Esophagus squamous epithelium (tissue), 5 donors: ENCODE measurements around the gene CYBC1. TPM values are rescaled to one million over a fixed set of nuclear protein-coding genes. Genes with fewer than 3 reads are reported as not detected.
A peak's percentile ranks its signal among the peaks of the same experiment; 100 is the strongest.

Experiments
- DNase-seq: peaks from one replicate; lab custom pipeline; 2025; lab: John Stamatoyannopoulos, UW
- H3K27ac ChIP-seq, 4 donors: fragments of 200-600 bp; sonication (generic); one replicate each; pipeline ENCODE4 v1.5.1; 2016 to 2019; ENCODE audit warnings: mild to moderate bottlenecking in 1 of 4
- H3K27me3 ChIP-seq, 4 donors: fragments of 200-600 bp; sonication (generic); 1 replicate in 3 of 4; 2 replicates in 1 of 4; pipeline versions ENCODE4 v1.5.1 to v1.6.0; 2017 to 2021; ENCODE audit warnings: antibody characterized with exemption in 1 of 4
- H3K36me3 ChIP-seq, 3 donors: fragments of 200-600 bp; sonication (generic); one replicate each; pipeline ENCODE4 v1.5.1; 2016 to 2019
- H3K4me1 ChIP-seq, 3 donors: fragments of 200-600 bp; sonication (generic); one replicate each; pipeline ENCODE4 v1.5.1; 2017 to 2019
- H3K4me3 ChIP-seq, 4 donors: fragments of 200-600 bp; sonication (generic); 1 replicate in 3 of 4; 2 replicates in 1 of 4; pipeline ENCODE4 v1.5.1; 2016 to 2019; ENCODE audit warnings: mild to moderate bottlenecking in 2 of 4, moderate library complexity in 1 of 4
- H3K9me3 ChIP-seq, 3 donors: fragments of 200-600 bp; sonication (generic); one replicate each; pipeline ENCODE4 v1.5.1; 2016 to 2019
- CTCF ChIP-seq, 6 experiments: fragments of 450-650 bp in 4 of 6; fragments of 200-600 bp in 2 of 6; sonication (generic) in 2 of 6; IDR thresholded peaks; one replicate each; pipeline ENCODE4 v1.5.1; 2016 to 2019; ENCODE audit warnings: antibody characterized with exemption in 6 of 6, mild to moderate bottlenecking in 4 of 6, moderate library complexity in 4 of 6
- POLR2A ChIP-seq, 4 donors: fragments of 450-650 bp; IDR thresholded peaks; one replicate each; pipeline ENCODE4 v1.6.1; 2017; ENCODE audit warnings: antibody characterized with exemption in 4 of 4, mild to moderate bottlenecking in 4 of 4, moderate library complexity in 3 of 4
- WGBS, 2 donors: methylation state at CpG; one replicate each; pipeline ENCODE4 v1.1.5; 2018; 5-methylcytosine and 5-hydroxymethylcytosine counted together
- intact Hi-C: fragments of 100-400 bp; cut with DNase I; formaldehyde crosslinking; loops from one replicate; pipeline ENCODE4 v1.15.0; 2022
- total RNA-seq, 4 donors: library from RNA; depleted of rRNA; stranded (reverse); fragments of >200 nt; gene quantifications; one replicate each; pipeline ENCODE4 v1.1.0, GENCODE V29; 2016
- donor health status: DM: yes; HTN: yes; CAD: no.

CYBC1 gene
- total RNA-seq, 4 donors from 2014 or later = 31.7 to 74.3 (median 51.1) TPM

DNA sequence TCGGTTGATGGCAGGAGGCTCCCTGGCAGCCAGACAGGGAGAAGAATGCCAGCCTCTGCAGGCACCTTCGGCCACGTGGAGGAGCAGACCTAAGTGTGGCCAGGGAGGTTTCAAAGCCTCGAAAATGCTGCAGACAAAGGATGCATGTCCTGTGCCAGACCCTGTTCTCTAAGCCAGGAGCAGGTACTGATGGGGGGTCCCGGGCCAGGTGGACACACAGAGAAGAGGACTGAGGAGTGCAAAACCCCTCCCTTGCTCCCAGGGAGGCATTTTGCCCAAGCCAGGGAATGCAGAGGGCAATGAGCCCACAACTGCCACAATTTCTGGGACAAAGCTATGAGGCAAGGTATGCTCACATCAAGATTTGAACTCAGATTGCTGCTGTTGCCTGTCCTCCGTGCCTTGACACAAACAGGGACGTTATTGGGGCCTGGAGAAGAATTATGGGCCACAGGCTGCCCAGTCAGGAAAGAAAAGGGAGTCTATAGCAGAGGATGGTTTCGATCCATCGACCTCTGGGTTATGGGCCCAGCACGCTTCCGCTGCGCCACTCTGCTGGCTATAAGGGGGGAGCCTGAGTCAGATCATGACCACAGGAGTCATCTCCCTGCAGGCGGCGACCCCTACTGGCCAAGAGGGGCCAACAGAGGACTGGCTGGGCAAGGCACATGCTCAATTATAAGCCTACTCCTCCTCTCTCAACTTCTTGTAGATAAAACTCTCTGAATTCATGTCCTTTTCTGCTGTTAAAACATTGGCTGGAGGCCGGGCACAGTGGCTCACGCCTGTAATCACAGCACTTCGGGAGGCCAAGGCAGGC lies 43.9 kb upstream of the CYBC1 start:
- TF ChIP-seq POLR2A (IDR thresholded peaks at IDR 0.05) (no peak), CTCF (IDR thresholded peaks at IDR 0.05) (peak; percentile 65 to 91 (median 82))
- Histone ChIP-seq H3K4me1 (peaks cover 45 to 81% (median 50%) of the 10 kb centered on the region in 3 donors), H3K9me3 (no peaks in the 10 kb centered on the region), H3K4me3 (peak overlapping the region in 1 of 4 donors; percentile 7), H3K36me3 (no peaks in the 10 kb centered on the region), H3K27ac (peak overlapping the region; percentile 75 to 98 (median 92)), H3K27me3 (no peaks in the 10 kb centered on the region)
- DNase-seq = peak; percentile 48
- 19 to 29% methylated on average over 11 to 14 of the region's 17 CpGs for WGBS, 2 donors
- intact Hi-C loops = no loop called here

GRCh38 chr17:82493226-82493781 lies 42.8 kb upstream of the CYBC1 start:
- no peaks in the 10 kb centered on the region for H3K27me3 ChIP-seq
- intact Hi-C loops = no loop called here
- DNase-seq = no peak
- peaks cover 0 to 11% (median under 1%) of the 10 kb centered on the region in 3 donors for H3K36me3 ChIP-seq
- no peak overlapping the region for H3K4me3 ChIP-seq
- H3K4me1 ChIP-seq = peaks cover 45 to 83% (median 53%) of the 10 kb centered on the region in 3 donors
- H3K9me3 ChIP-seq = no peaks in the 10 kb centered on the region
- WGBS, 2 donors = 32 to 46% methylated on average over 11 to 12 of the region's 12 CpGs
- no peak for TF ChIP-seq POLR2A (IDR thresholded peaks at IDR 0.05)
- no peak for TF ChIP-seq CTCF (IDR thresholded peaks at IDR 0.05)
- peak overlapping the region; percentile 60 to 98 (median 88) for H3K27ac ChIP-seq

DNA sequence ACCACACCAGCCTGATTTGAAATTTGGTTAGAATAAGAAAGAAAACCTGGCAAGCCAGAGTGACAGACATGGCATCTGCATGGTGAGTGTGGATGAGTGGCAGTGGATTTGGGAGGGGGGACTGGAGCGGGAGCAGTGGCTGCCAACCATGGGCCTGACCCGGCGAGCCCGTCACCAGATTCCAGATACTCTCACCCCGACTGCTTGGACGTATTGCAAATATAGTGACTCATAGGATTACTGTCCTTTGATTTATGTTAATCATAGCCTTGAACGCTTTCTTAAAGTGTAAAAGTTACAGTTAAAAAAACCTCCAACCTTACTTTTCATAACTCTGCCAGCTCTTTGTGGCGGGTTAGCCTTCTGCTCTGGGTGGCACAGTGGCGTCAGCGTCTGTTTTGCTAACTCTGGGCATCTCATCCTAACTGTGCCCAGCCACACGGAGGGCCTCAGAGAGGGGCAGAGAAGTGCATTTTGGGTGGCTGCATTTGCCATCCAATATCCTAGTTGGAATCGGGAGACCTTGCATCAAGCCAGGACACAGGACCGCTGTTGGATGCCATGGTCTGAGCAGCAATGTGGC lies 42.2 kb upstream of the CYBC1 start:
- WGBS, 2 donors = 20 to 32% methylated on average over 11 to 12 of the region's 13 CpGs
- intact Hi-C loops = no loop called here
- TF ChIP-seq CTCF (IDR thresholded peaks at IDR 0.05) = no peak
- TF ChIP-seq POLR2A (IDR thresholded peaks at IDR 0.05) = peak in 1 of 4 donors; percentile 12

GRCh38 chr17:82491533-82491932 lies 41.0 kb upstream of the CYBC1 start:
- intact Hi-C loops = no loop called here
- Histone ChIP-seq H3K27ac (no peak overlapping the region), H3K9me3 (no peaks in the 10 kb centered on the region), H3K36me3 (peaks cover 0 to 28% (median 16%) of the 10 kb centered on the region in 3 donors), H3K4me1 (peaks cover 39 to 72% (median 44%) of the 10 kb centered on the region in 3 donors), H3K27me3 (no peaks in the 10 kb centered on the region), H3K4me3 (no peak overlapping the region)
- no peak for DNase-seq
- WGBS, 2 donors = 88 to 89% methylated on average over 7 to 11 of the region's 15 CpGs
- TF ChIP-seq POLR2A (IDR thresholded peaks at IDR 0.05) = no peak
- TF ChIP-seq CTCF (IDR thresholded peaks at IDR 0.05) = no peak

More for the DNA sequence above, 42.2 kb upstream of the CYBC1 start:
- Histone ChIP-seq H3K27ac (peak overlapping the region; percentile 60 to 98 (median 88)), H3K36me3 (peaks cover 0 to 16% (median 6%) of the 10 kb centered on the region in 3 donors), H3K4me3 (no peak overlapping the region), H3K9me3 (no peaks in the 10 kb centered on the region), H3K27me3 (no peaks in the 10 kb centered on the region), H3K4me1 (peaks cover 40 to 77% (median 48%) of the 10 kb centered on the region in 3 donors)
- DNase-seq = no peak

GRCh38 chr17:82491196-82491530 lies 40.6 kb upstream of the CYBC1 start:
- intact Hi-C loops = no loop called here
- Histone ChIP-seq H3K9me3 (no peaks in the 10 kb centered on the region), H3K27ac (no peak overlapping the region), H3K27me3 (no peaks in the 10 kb centered on the region), H3K36me3 (peaks cover 0 to 32% (median 19%) of the 10 kb centered on the region in 3 donors), H3K4me1 (peaks cover 39 to 72% (median 41%) of the 10 kb centered on the region in 3 donors), H3K4me3 (no peak overlapping the region)
- WGBS, 2 donors = 93% methylated on average over 3 to 5 of the region's 10 CpGs
- TF ChIP-seq POLR2A (IDR thresholded peaks at IDR 0.05) = no peak
- no peak for TF ChIP-seq CTCF (IDR thresholded peaks at IDR 0.05)
- no peak for DNase-seq
